Subcutaneous adipose tissue (tissue), 4 donors: ENCODE results near the gene CNKSR1. TPM values are rescaled to one million over a fixed set of nuclear protein-coding genes. Genes with fewer than 3 reads are reported as not detected.

ENCODE experiments used
- CTCF ChIP-seq: fragments of 450-650 bp; IDR thresholded peaks from one replicate; pipeline ENCODE4 v1.5.1; 2016; ENCODE audit warnings: low read depth, mild to moderate bottlenecking, control low read depth, antibody characterized with exemption, moderate library complexity
- total RNA-seq, 4 donors: library from RNA; depleted of rRNA; stranded (reverse); fragments of >200 nt; gene quantifications; one replicate each; pipeline ENCODE4 v1.1.0, GENCODE V29; 2016

CNKSR1 gene
- total RNA-seq, 4 donors from 2014 or later, result 2.1 TPM; not detected in 3

- TF ChIP-seq CTCF, result no peak
These were observed 15.7 kb upstream of the CNKSR1 start for GRCh38 chr1:26161415-26162219.

GRCh38 chr1:26162220-26162709 is 15.0 kb upstream of the CNKSR1 start:
- no peak for TF ChIP-seq CTCF

- TF ChIP-seq CTCF, result no peak
These were observed 13.6 kb upstream of the CNKSR1 start for GRCh38 chr1:26163684-26164035.

- TF ChIP-seq CTCF, result no peak
These were observed 13.0 kb upstream of the CNKSR1 start for GRCh38 chr1:26164036-26164860.

GRCh38 chr1:26164861-26165842 is 12.1 kb upstream of the CNKSR1 start:
- no peak for TF ChIP-seq CTCF

- TF ChIP-seq CTCF, result no peak
These were observed 10.5 kb upstream of the CNKSR1 start for GRCh38 chr1:26166719-26167281.
